DOHH2 (cell line): ENCODE results near the gene SH3GL1.

Source experiments
- H3F3A ChIP-seq: fragments of 200-600 bp; sonication (generic), shearing (Covaris generic); 2 replicates; pipeline ENCODE4 v1.6.0; 2016; ENCODE audit warnings: antibody characterized with exemption, mild to moderate bottlenecking; ENCODE audit not compliant: control insufficient read depth, insufficient read depth
- H3K27ac ChIP-seq: fragments of 200-600 bp; sonication (generic); 2 replicates; pipeline ENCODE4 v1.5.1; 2014; ENCODE audit warnings: low read depth, mild to moderate bottlenecking, low read length, moderate library complexity
- H3K27me3 ChIP-seq: fragments of 200-600 bp; sonication (generic); 2 replicates; pipeline ENCODE4 v1.6.1; 2014; ENCODE audit warnings: mild to moderate bottlenecking, low read length, mixed read lengths; ENCODE audit not compliant: control insufficient read depth
- H3K36me3 ChIP-seq: fragments of 200-600 bp; sonication (generic); 2 replicates; pipeline ENCODE4 v1.6.1; 2014; ENCODE audit warnings: mild to moderate bottlenecking, low read length, moderate library complexity, mixed read lengths; ENCODE audit not compliant: control insufficient read depth
- H3K4me1 ChIP-seq: fragments of 200-600 bp; sonication (generic); 2 replicates; pipeline ENCODE4 v1.6.1; 2014; ENCODE audit warnings: mild to moderate bottlenecking, low read length, mixed read lengths; ENCODE audit not compliant: control insufficient read depth
- H3K4me2 ChIP-seq: fragments of 200-600 bp; sonication (generic); 2 replicates; pipeline ENCODE4 v1.6.0; 2014; ENCODE audit warnings: mild to moderate bottlenecking, low read length, moderate library complexity
- H3K4me3 ChIP-seq: fragments of 200-600 bp; sonication (generic); 2 replicates; pipeline ENCODE4 v1.5.1; 2014; ENCODE audit warnings: mild to moderate bottlenecking, low read length, mixed read lengths
- H3K79me2 ChIP-seq: fragments of 200-600 bp; sonication (generic); 2 replicates; pipeline ENCODE4 v1.6.1; 2014; ENCODE audit warnings: mild to moderate bottlenecking, low read length, mixed read lengths; ENCODE audit not compliant: control insufficient read depth
- H3K9me2 ChIP-seq: fragments of 200-600 bp; sonication (generic); replicated peaks from 2 replicates; pipeline ENCODE4 v1.6.1; 2014; ENCODE audit warnings: mild to moderate bottlenecking, low read length, mixed read lengths; ENCODE audit not compliant: control insufficient read depth
- H3K9me3 ChIP-seq: fragments of 200-600 bp; sonication (generic); 2 replicates; pipeline ENCODE4 v1.6.1; 2014; ENCODE audit warnings: antibody characterized with exemption, low read length, mixed read lengths; ENCODE audit not compliant: control insufficient read depth, insufficient read depth
- H4K20me1 ChIP-seq: fragments of 200-600 bp; sonication (generic); 2 replicates; pipeline ENCODE4 v1.6.0; 2014; ENCODE audit warnings: low read depth, mild to moderate bottlenecking, antibody characterized with exemption, low read length, moderate library complexity; ENCODE audit not compliant: control insufficient read depth, insufficient read depth
- CTCF ChIP-seq: fragments of 200-600 bp; sonication (generic); IDR thresholded peaks from one replicate; pipeline ENCODE4 v1.5.1; 2014; ENCODE audit warnings: antibody characterized with exemption, mild to moderate bottlenecking, low read depth, low read length; ENCODE audit not compliant: poor library complexity, severe bottlenecking
- EZH2phosphoT487 ChIP-seq: fragments of 200-600 bp; sonication (generic); IDR thresholded peaks from 2 replicates; pipeline ENCODE4 v1.6.1; 2017; ENCODE audit warnings: borderline replicate concordance, mild to moderate bottlenecking, antibody characterized with exemption, low read length, moderate library complexity, mixed read lengths

The SH3GL1 gene, protein sequence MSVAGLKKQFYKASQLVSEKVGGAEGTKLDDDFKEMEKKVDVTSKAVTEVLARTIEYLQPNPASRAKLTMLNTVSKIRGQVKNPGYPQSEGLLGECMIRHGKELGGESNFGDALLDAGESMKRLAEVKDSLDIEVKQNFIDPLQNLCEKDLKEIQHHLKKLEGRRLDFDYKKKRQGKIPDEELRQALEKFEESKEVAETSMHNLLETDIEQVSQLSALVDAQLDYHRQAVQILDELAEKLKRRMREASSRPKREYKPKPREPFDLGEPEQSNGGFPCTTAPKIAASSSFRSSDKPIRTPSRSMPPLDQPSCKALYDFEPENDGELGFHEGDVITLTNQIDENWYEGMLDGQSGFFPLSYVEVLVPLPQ

DNA sequence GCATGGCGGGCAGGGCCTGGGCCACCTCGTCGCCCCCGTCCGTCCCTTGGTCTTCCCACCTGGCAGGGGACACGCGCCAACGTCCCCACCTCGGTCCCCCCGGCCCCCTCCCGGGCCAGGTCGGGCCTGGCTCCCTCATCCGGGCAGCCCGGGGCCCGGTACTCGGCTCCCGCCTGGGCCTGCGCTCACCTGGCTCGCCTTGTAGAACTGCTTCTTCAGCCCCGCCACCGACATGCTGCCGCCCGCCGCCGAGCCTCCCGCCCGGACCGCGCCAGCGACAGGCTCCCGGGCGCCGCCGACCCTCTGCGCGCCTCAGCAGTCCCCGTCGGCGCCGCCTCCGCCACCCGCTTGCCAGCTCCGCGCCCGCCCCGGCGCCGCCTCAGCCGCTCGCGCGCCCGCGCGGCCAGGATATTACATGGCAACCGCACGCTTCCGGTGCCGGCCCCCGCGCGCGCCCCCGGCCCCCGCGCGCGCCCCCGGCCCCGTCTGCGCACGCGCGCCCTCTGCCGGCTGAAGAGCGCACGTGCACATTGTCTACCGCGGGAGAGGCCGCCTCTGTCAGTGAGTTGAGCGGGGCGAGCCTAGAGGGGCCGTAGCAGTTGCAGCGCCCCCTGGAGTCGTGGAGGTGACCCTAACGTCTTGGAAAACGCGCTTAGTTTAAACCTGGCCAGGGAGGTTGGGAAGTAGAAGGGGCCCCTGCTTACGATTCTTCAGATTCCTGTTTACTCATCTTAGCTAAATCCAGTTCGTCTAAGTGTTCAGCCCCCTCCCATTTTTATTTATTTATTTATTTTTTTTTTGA lies at the start of gene SH3GL1:
Gene SH3GL1 (minus strand): TSS at position 413 of the 802 bp plus-strand sequence. CDS start 179 bp downstream, at position 234.
- H3K9me3 ChIP-seq, result no peaks in the 10 kb centered on the region
- peak within 1 kb of the TSS; percentile 93 for H3K4me3 ChIP-seq
- peak within 1 kb of the TSS; percentile 95 for H3K4me2 ChIP-seq
- H3F3A ChIP-seq, result 0 out of 2 replicates have a peak, but pooled peaks cover 3% of the 10 kb centered on the region
- H3K27ac ChIP-seq, result peak within 1 kb of the TSS; percentile 60
- H3K36me3 ChIP-seq, result peaks cover 58% of the 10 kb centered on the region
- TF ChIP-seq EZH2phosphoT487 (no peak), CTCF (peak; percentile 76)
- peaks cover 42% of the 10 kb centered on the region for H3K4me1 ChIP-seq
- H3K9me2 ChIP-seq, result no peaks in the 10 kb centered on the region
- H3K79me2 ChIP-seq, result peaks cover 87% of the 10 kb centered on the region
- no peaks in the 10 kb centered on the region for H3K27me3 ChIP-seq
- peaks cover 33% of the 10 kb centered on the region for H4K20me1 ChIP-seq

GRCh38 chr19:4449639-4450028 lies 49.3 kb upstream of the SH3GL1 start:
- H3K36me3 ChIP-seq, result peaks cover 55% of the 10 kb centered on the region
- no peaks in the 10 kb centered on the region for H3K27me3 ChIP-seq
- no peak for TF ChIP-seq CTCF
- no peak for TF ChIP-seq EZH2phosphoT487
- no peaks in the 10 kb centered on the region for H3K9me2 ChIP-seq
- H3K4me1 ChIP-seq, result no peaks in the 10 kb centered on the region
- H3K4me3 ChIP-seq, result no peak overlapping the region
- H3K27ac ChIP-seq, result no peak overlapping the region
- no peaks in the 10 kb centered on the region for H3K9me3 ChIP-seq
- H4K20me1 ChIP-seq, result no peaks in the 10 kb centered on the region
- no peaks in the 10 kb centered on the region for H3K79me2 ChIP-seq
- no peak overlapping the region for H3K4me2 ChIP-seq
- no peaks in the 10 kb centered on the region for H3F3A ChIP-seq

DNA sequence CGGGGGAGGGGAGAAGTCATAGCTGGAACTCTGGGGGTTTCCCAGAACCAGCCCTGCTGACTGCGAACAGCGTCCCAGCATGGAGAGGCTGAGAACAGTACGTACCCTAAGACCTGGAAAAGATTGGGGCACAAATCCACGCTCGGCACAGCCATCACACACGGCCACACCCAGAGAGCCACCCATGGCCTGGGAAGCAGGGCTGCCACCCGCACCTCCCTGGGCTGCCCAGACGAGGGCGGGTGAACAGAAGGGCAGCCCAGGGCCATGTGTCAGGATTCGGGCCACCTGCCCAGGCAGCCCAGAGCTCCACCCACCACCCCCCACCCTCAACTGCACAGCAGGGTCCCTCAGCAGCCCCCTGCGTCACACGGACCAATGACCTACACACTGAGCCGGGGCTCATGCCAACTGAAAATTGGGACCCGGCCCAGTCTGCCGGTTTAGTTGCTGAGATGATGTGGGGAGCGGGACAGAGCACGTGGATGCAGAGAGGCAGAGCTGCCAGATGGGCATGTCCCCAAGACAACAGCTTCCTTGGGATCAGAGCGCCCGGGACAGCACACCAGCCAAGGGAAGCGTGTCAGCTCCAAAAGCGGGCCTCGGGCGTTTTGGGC lies 48.8 kb upstream of the SH3GL1 start:
- Histone ChIP-seq H3K27me3 (no peaks in the 10 kb centered on the region), H3K9me2 (no peaks in the 10 kb centered on the region), H3F3A (no peaks in the 10 kb centered on the region), H3K4me3 (no peak overlapping the region), H3K27ac (no peak overlapping the region), H3K4me2 (no peak overlapping the region), H4K20me1 (no peaks in the 10 kb centered on the region), H3K79me2 (no peaks in the 10 kb centered on the region), H3K4me1 (no peaks in the 10 kb centered on the region), H3K36me3 (peaks cover 60% of the 10 kb centered on the region), H3K9me3 (no peaks in the 10 kb centered on the region)
- TF ChIP-seq EZH2phosphoT487, result no peak
- no peak for TF ChIP-seq CTCF
